ENCODE data around the gene KIAA0319L.
A peak's percentile ranks its signal among the peaks of the same experiment; 100 is the strongest.

Gene KIAA0319L

DNA sequence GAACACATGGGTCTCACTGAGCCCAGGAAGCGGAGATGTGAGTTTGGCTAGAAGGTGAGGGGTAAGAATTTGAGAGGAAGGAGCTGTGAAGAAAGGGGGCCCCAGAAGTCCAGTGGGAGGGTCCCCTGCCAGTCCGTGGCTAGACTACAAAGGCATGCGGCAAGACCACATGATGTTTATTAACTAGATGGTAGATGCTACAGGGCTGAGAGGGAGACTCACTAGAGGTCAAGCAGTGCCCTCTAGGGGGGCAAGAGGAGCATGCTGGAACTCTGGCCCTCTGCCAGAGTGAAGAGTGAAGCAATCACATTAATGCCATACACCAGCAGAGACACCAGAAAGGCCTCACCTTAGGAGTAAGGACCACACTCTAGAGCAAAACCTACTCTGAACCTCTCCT, 12.2 kb downstream of the KIAA0319L start:
- H3K9me3 ChIP-seq (ENCODE audit: control insufficient read depth, insufficient read depth, low read length), result no peaks in the 10 kb centered on the region
- peaks cover 11% of the 10 kb centered on the region for H3K79me2 ChIP-seq (ENCODE audit: control insufficient read depth, low read length)

DNA sequence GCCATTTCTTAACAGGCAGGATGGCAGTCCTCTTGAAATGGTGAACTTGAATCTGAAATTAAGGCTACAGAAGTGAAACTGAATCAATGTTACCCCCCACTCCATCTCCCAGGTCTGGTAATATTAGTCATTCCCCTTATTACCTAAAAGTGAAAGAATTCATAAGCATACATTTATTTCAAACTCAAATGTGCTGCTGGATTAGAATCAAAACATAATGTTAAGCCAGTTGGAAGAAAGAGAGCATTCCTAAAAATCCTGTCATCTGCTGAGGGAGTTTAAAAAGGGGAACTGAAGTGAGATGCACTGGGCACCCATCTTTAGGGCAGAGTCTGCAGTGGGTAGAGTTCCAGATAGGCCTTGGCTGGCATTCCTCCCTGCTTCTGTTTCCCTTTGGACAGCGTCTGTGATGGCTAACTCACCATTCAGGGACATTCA, 17.4 kb downstream of the KIAA0319L start:
- H3K79me2 ChIP-seq (ENCODE audit: control insufficient read depth, low read length), result peaks cover 15% of the 10 kb centered on the region
- peaks cover 37% of the 10 kb centered on the region for H3K36me3 ChIP-seq (ENCODE audit: control insufficient read depth, low read length)
- H3F3A ChIP-seq (ENCODE audit: control insufficient read depth, insufficient read depth), result no peaks in the 10 kb centered on the region; the same call in 1 of the 2 replicates
- H3K4me1 ChIP-seq (ENCODE audit: control insufficient read depth, low read length), result peaks cover 19% of the 10 kb centered on the region
- no peaks in the 10 kb centered on the region for H4K20me1 ChIP-seq (ENCODE audit: control insufficient read depth, insufficient read depth, low read depth, low read length)
- H3K27ac ChIP-seq (ENCODE audit: low read depth, low read length), result no peak overlapping the region
- no peaks in the 10 kb centered on the region for H3K9me3 ChIP-seq (ENCODE audit: control insufficient read depth, insufficient read depth, low read length)
- TF ChIP-seq, protein P1, sequence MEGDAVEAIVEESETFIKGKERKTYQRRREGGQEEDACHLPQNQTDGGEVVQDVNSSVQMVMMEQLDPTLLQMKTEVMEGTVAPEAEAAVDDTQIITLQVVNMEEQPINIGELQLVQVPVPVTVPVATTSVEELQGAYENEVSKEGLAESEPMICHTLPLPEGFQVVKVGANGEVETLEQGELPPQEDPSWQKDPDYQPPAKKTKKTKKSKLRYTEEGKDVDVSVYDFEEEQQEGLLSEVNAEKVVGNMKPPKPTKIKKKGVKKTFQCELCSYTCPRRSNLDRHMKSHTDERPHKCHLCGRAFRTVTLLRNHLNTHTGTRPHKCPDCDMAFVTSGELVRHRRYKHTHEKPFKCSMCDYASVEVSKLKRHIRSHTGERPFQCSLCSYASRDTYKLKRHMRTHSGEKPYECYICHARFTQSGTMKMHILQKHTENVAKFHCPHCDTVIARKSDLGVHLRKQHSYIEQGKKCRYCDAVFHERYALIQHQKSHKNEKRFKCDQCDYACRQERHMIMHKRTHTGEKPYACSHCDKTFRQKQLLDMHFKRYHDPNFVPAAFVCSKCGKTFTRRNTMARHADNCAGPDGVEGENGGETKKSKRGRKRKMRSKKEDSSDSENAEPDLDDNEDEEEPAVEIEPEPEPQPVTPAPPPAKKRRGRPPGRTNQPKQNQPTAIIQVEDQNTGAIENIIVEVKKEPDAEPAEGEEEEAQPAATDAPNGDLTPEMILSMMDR (IDR thresholded peaks at IDR 0.05; ENCODE audit: low read depth, low read length, poor library complexity, severe bottlenecking), result no peak
- no peak for TF ChIP-seq EZH2phosphoT487 (IDR thresholded peaks at IDR 0.05; ENCODE audit: borderline replicate concordance, low read length)
- H3K9me2 ChIP-seq (replicated peaks; ENCODE audit: control insufficient read depth, low read length), result no peaks in the 10 kb centered on the region
- no peak overlapping the region for H3K4me3 ChIP-seq (ENCODE audit: low read length)
- H3K27me3 ChIP-seq (ENCODE audit: control insufficient read depth, low read length), result no peaks in the 10 kb centered on the region
- H3K4me2 ChIP-seq (ENCODE audit: low read length), result no peak overlapping the region

More for the DNA sequence above, 12.2 kb downstream of the KIAA0319L start:
- Histone ChIP-seq H3K4me3 (ENCODE audit: low read length) (no peak overlapping the region), H3K36me3 (ENCODE audit: control insufficient read depth, low read length) (peaks cover 57% of the 10 kb centered on the region), H3K4me1 (ENCODE audit: control insufficient read depth, low read length) (peaks cover 3% of the 10 kb centered on the region), H3K27ac (ENCODE audit: low read depth, low read length) (no peak overlapping the region), H3K27me3 (ENCODE audit: control insufficient read depth, low read length) (no peaks in the 10 kb centered on the region), H3K9me2 (replicated peaks; ENCODE audit: control insufficient read depth, low read length) (no peaks in the 10 kb centered on the region), H4K20me1 (ENCODE audit: control insufficient read depth, insufficient read depth, low read depth, low read length) (no peaks in the 10 kb centered on the region), H3K4me2 (ENCODE audit: low read length) (no peak overlapping the region), H3F3A (ENCODE audit: control insufficient read depth, insufficient read depth) (no peaks in the 10 kb centered on the region; the same call in 1 of the 2 replicates)
- TF ChIP-seq EZH2phosphoT487 (IDR thresholded peaks at IDR 0.05; ENCODE audit: borderline replicate concordance, low read length), result no peak
- TF ChIP-seq, protein P1 (IDR thresholded peaks at IDR 0.05; ENCODE audit: low read depth, low read length, poor library complexity, severe bottlenecking), result peak; percentile 35

DNA sequence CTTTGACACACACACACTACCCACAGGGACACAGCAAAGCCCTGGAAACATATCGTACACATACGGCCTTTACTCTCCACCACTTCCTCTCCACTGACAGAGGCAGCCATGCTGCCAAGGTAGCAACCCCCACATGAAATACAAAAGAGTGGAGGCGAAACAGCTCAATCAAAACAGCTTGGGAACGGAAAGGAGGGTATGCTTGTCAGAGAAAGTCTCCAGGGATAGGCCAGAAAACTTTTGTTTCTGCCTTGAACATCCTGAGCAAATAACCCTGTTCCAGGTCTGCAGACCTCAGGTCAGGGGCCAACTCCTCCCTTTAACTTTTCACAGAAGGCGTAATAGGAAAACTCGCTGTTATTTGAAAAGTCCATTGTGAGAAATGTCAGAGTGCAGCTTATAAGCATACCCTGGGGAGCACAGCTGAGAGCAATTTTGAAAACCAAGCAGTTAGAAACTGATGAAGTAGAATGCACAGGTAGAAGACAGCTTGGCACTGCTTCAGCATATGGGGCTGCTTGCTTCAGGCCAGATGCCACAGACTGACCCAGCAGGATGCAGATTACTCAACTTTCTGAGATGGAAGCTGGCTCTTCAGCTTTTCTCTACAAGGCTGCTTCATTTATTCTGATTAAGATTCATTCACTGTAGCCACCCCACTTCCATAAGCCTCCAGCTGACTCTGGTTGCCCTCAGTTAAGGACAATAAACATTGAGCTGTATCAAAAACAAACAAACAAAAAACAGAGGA, 18.0 kb downstream of the KIAA0319L start:
- Histone ChIP-seq H3K9me3 (ENCODE audit: control insufficient read depth, insufficient read depth, low read length) (no peaks in the 10 kb centered on the region), H3K27ac (ENCODE audit: low read depth, low read length) (no peak overlapping the region), H3K36me3 (ENCODE audit: control insufficient read depth, low read length) (peaks cover 32% of the 10 kb centered on the region), H3K27me3 (ENCODE audit: control insufficient read depth, low read length) (no peaks in the 10 kb centered on the region), H4K20me1 (ENCODE audit: control insufficient read depth, insufficient read depth, low read depth, low read length) (no peaks in the 10 kb centered on the region), H3K4me3 (ENCODE audit: low read length) (no peak overlapping the region), H3K4me2 (ENCODE audit: low read length) (peak overlapping the region; percentile 13; the same call in 1 of the 2 replicates), H3K4me1 (ENCODE audit: control insufficient read depth, low read length) (peaks cover 19% of the 10 kb centered on the region), H3F3A (ENCODE audit: control insufficient read depth, insufficient read depth) (no peaks in the 10 kb centered on the region; the same call in 1 of the 2 replicates), H3K9me2 (replicated peaks; ENCODE audit: control insufficient read depth, low read length) (no peaks in the 10 kb centered on the region), H3K79me2 (ENCODE audit: control insufficient read depth, low read length) (peaks cover 9% of the 10 kb centered on the region)
- TF ChIP-seq, protein P1 (IDR thresholded peaks at IDR 0.05; ENCODE audit: low read depth, low read length, poor library complexity, severe bottlenecking), result no peak

Measured in DOHH2 (cell line).